Spleen (tissue), 11 donors: ENCODE measurements around the gene PAK6. TPM values are rescaled to one million over a fixed set of nuclear protein-coding genes. Genes with fewer than 3 reads are reported as not detected.
A peak's percentile ranks its signal among the peaks of the same experiment; 100 is the strongest.

Source experiments
- DNase-seq: peaks from one replicate; pipeline ENCODE4 v3.0.0-alpha.2; 2020
- H3K27ac ChIP-seq, 8 donors: fragments of 200-600 bp; sonication (generic) in 7 of 8; 1 replicate in 4 of 8; 2 replicates in 4 of 8; pipeline versions ENCODE4 v1.5.0 to v1.8.0; 2016 to 2021; ENCODE audit warnings: inconsistent platforms in 4 of 8, mild to moderate bottlenecking in 4 of 8, moderate library complexity in 1 of 8
- H3K27me3 ChIP-seq, 7 donors: fragments of 200-600 bp; sonication (generic) in 6 of 7; replicated peaks in 1 of 7; 1 replicate in 4 of 7; 2 replicates in 3 of 7; pipeline versions ENCODE4 v1.5.0 to v1.8.0; 2016 to 2021; ENCODE audit warnings: inconsistent platforms in 3 of 7, mild to moderate bottlenecking in 1 of 7
- H3K36me3 ChIP-seq, 6 donors: fragments of 200-600 bp; sonication (generic) in 5 of 6; 1 replicate in 4 of 6; 2 replicates in 2 of 6; pipeline versions ENCODE4 v1.5.0 to v1.8.0; 2016 to 2021; ENCODE audit warnings: inconsistent platforms in 2 of 6
- H3K4me1 ChIP-seq, 6 donors: fragments of 200-600 bp; sonication (generic) in 5 of 6; 1 replicate in 3 of 6; 2 replicates in 3 of 6; pipeline versions ENCODE4 v1.5.0 to v1.8.0; 2016 to 2021; ENCODE audit warnings: inconsistent platforms in 3 of 6
- H3K4me3 ChIP-seq, 8 donors: fragments of 200-600 bp; sonication (generic) in 7 of 8; 1 replicate in 4 of 8; 2 replicates in 4 of 8; pipeline versions ENCODE4 v1.5.0 to v1.8.0; 2016 to 2021; ENCODE audit warnings: inconsistent platforms in 4 of 8, mild to moderate bottlenecking in 4 of 8, moderate library complexity in 2 of 8
- H3K9me3 ChIP-seq, 8 donors: fragments of 200-600 bp; sonication (generic) in 7 of 8; 1 replicate in 4 of 8; 2 replicates in 4 of 8; pipeline versions ENCODE4 v1.5.0 to v1.8.0; 2016 to 2021; ENCODE audit warnings: inconsistent platforms in 4 of 8
- CTCF ChIP-seq, 11 experiments: fragments of 200-600 bp in 7 of 11; fragments of 450-650 bp in 4 of 11; sonication (generic) in 4 of 11; IDR thresholded peaks in 8 of 11; conservative IDR thresholded peaks in 3 of 11; 1 replicate in 7 of 11; 2 replicates in 4 of 11; pipeline versions ENCODE4 v1.4.0 to v1.8.0; 2016 to 2021; ENCODE audit warnings: antibody characterized with exemption in 11 of 11, inconsistent platforms in 4 of 11, mild to moderate bottlenecking in 1 of 11
- POLR2A ChIP-seq, 3 donors: fragments of 450-650 bp; IDR thresholded peaks; one replicate each; pipeline ENCODE4 v1.5.1; 2017; ENCODE audit warnings: antibody characterized with exemption in 3 of 3, mild to moderate bottlenecking in 1 of 3
- POLR2AphosphoS5 ChIP-seq, 3 donors: sonication (generic); formaldehyde crosslinking; IDR thresholded peaks; one replicate each; pipeline ENCODE4 v1.5.1; 2017; ENCODE audit warnings: antibody characterized with exemption in 3 of 3
- WGBS, 5 donors: extraction: QIAGEN DNeasy Blood & Tissue Kit in 3 of 5; methylation state at CpG; one replicate each; pipeline versions ENCODE4 v1.1.5 to v1.1.7; 2013 to 2018; 5-methylcytosine and 5-hydroxymethylcytosine counted together
- intact Hi-C: fragments of 100-400 bp; cut with DNase I; formaldehyde crosslinking; loops from one replicate; pipeline ENCODE4 v1.15.0; 2023; ENCODE audit warnings: low total_unique reads
- polyA plus RNA-seq, 3 donors: library from polyadenylated mRNA; stranded (reverse); fragments of 200-250 nt; gene quantifications; one replicate each; pipeline ENCODE4 v1.2.1, GENCODE V29; 2013
- total RNA-seq, 7 donors: library from RNA; depleted of rRNA in 3 of 7; stranded (reverse); fragments of >200 nt in 3 of 7; fragmentation: NEBNext Ultra II Directional in 4 of 7; extraction: Animal tissue kit (Norgen Biotek cat#: 25700) in 4 of 7; gene quantifications; one replicate each; pipeline versions ENCODE4 v1.1.0 to v1.2.1, GENCODE V29; 2016 to 2021
- donor health status: healthy with polysubstance abuse.
- donor health status: DM: no; HTN: no; CAD: no; lungs with moderate emphysema.
- donor health status: DM: no; HTN: no; CAD: no.
- donor health status: Bipolar disorder and iron deficiency.
- donor health status: healthy.
- donor health status: DM: no; HTN: no; CAD: no.
- donor health status: DM: yes; HTN: yes; CAD: no.

The PAK6 gene
- total and polyA plus RNA-seq, 10 donors = 0.24 to 5.4 (median 1.7) TPM

- no peak overlapping the region for H3K27ac ChIP-seq
- DNase-seq = peak; percentile 58
- H3K4me1 ChIP-seq = peaks cover 0 to 20% (median 13%) of the 10 kb centered on the region in 6 donors
- intact Hi-C loops = no loop called here
- H3K9me3 ChIP-seq = no peaks in the 10 kb centered on the region
- H3K36me3 ChIP-seq = no peaks in the 10 kb centered on the region
- WGBS, 5 donors = 89 to 94% (median 92%) methylated on average over 9 to 10 of the region's 10 CpGs
- H3K4me3 ChIP-seq = no peak overlapping the region
- peaks cover 0 to 33% (median 11%) of the 10 kb centered on the region in 7 donors for H3K27me3 ChIP-seq
- TF ChIP-seq CTCF (IDR thresholded peaks at IDR 0.05 in 8 of 11, conservative IDR thresholded peaks at IDR 0.05 in 3 of 11) = no peak
Observed at GRCh38 chr15:40240619-40241221, 1.9 kb downstream of the PAK6 start.

DNA sequence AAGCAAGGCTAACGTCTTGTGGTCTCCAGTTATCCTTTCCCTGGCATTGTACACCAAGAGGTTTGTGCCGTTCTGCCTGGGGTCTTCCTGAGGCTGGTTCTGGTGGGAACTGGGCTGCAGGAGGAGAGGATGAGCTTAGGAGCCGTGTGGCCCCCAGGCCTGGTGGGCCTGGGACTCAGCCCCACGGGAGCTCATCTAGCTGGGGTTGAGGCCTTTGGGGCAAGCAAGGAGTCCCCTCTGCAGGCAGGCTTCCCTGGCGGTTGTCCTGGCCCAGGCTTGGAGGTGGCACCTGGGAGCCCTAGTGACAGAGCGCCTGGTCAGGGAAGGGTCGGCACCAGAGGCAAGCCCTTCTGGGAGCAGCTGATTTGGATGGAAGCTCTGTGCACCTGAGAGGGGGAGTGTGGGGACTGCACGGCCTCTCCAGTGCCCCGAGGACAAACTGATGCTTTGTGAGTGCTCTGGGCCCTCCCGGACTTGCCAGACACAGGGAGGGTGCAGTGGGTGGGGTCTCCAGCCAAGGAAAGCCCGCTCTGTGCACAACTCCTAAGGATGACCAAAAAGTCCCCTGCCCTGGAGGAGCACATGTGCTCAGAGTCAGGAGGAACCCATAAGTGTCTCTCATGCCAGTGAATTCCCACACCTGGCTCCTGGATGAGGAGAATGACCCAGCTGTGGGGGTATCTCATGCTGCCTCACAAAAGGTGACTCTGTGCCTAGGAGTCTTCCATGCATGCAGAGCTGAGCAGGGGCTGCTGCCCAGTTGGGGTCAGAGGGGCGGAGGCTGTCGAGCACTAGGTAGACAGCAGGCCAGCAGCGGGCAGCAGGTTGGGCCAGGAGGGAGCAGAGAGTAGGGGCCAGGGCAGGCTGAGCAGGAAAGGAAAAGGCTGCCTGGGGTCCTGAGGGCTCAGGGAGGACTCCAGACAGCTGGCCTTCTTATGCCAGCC lies 2.7 kb downstream of the PAK6 start:
- no peaks in the 10 kb centered on the region for H3K9me3 ChIP-seq
- H3K4me3 ChIP-seq = no peak overlapping the region
- WGBS, 5 donors = 90 to 93% (median 93%) methylated on average over 10 to 14 of the region's 14 CpGs
- peaks cover 0 to 33% (median 11%) of the 10 kb centered on the region in 7 donors for H3K27me3 ChIP-seq
- TF ChIP-seq POLR2AphosphoS5 (IDR thresholded peaks at IDR 0.05) (no peak), POLR2A (IDR thresholded peaks at IDR 0.05) (no peak), CTCF (IDR thresholded peaks at IDR 0.05 in 8 of 11, conservative IDR thresholded peaks at IDR 0.05 in 3 of 11) (no peak)
- intact Hi-C loops = no loop called here
- no peaks in the 10 kb centered on the region for H3K36me3 ChIP-seq
- H3K4me1 ChIP-seq = peaks cover 0 to 17% (median 11%) of the 10 kb centered on the region in 6 donors
- peak; percentile 29 for DNase-seq
- no peak overlapping the region for H3K27ac ChIP-seq

- DNase-seq = peak; percentile 59
- Histone ChIP-seq H3K4me1 (peaks cover 0 to 17% (median 11%) of the 10 kb centered on the region in 6 donors), H3K27ac (no peak overlapping the region), H3K4me3 (no peak overlapping the region), H3K27me3 (peaks cover 0 to 33% (median 11%) of the 10 kb centered on the region in 7 donors), H3K9me3 (no peaks in the 10 kb centered on the region), H3K36me3 (no peaks in the 10 kb centered on the region)
- WGBS, 5 donors = 92 to 98% (median 96%) methylated on average over 10 of the region's 10 CpGs
- TF ChIP-seq POLR2A (IDR thresholded peaks at IDR 0.05) (no peak), CTCF (IDR thresholded peaks at IDR 0.05 in 8 of 11, conservative IDR thresholded peaks at IDR 0.05 in 3 of 11) (no peak), POLR2AphosphoS5 (IDR thresholded peaks at IDR 0.05) (no peak)
- intact Hi-C loops = no loop called here
Observed at GRCh38 chr15:40242213-40242599, 3.3 kb downstream of the PAK6 start.

DNA sequence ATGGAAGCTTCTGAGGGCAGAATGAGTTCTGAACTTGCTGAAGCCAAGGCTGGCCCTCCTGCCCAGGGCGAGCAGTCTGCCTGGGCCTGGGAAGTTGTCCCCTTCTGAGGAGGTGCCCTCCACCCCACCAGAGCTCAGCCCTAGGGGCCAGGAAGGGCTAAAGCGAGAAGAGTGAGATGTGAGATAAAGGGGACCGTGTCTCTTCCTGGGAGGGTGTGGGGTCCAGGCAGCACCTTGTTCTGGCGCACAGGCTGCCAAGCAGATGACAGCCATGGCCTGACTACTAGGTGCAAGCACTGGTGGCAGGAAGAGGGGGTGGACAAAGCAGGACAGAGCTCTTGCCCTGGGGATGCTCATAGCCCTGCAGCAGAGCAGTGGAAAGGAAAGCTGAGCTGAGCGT lies 3.7 kb downstream of the PAK6 start:
- no peak for DNase-seq
- Histone ChIP-seq H3K4me1 (peaks cover 0 to 17% (median 11%) of the 10 kb centered on the region in 6 donors), H3K27ac (no peak overlapping the region), H3K27me3 (peaks cover 0 to 33% (median 11%) of the 10 kb centered on the region in 7 donors), H3K4me3 (no peak overlapping the region), H3K36me3 (no peaks in the 10 kb centered on the region), H3K9me3 (no peaks in the 10 kb centered on the region)
- TF ChIP-seq CTCF (IDR thresholded peaks at IDR 0.05 in 8 of 11, conservative IDR thresholded peaks at IDR 0.05 in 3 of 11) = no peak
- TF ChIP-seq POLR2AphosphoS5 (IDR thresholded peaks at IDR 0.05) = no peak
- no peak for TF ChIP-seq POLR2A (IDR thresholded peaks at IDR 0.05)
- intact Hi-C loops = no loop called here
- 79 to 96% (median 90%) methylated on average over 5 of the region's 5 CpGs for WGBS, 5 donors
